ENCODE results near the gene PDGFA. TPM values are rescaled to one million over a fixed set of nuclear protein-coding genes. Genes with fewer than 3 reads are reported as not detected.
A peak's percentile ranks its signal among the peaks of the same experiment; 100 is the strongest.

The PDGFA gene
- total RNA-seq, 1 experiment from 2014 or later: 18.4 TPM

GRCh38 chr7:522951-523314, 3.3 kb upstream of the PDGFA start:
- CTCF ChIA-PET: no interaction called here
- H3F3A ChIP-seq (ENCODE audit: low read length, unreplicated experiment): no peaks in the 10 kb centered on the region
- H3K4me1 ChIP-seq (ENCODE audit: insufficient read depth, low read length): peaks cover 20% of the 10 kb centered on the region; the same call in 1 of the 2 replicates
- H3K9me2 ChIP-seq (replicated peaks; ENCODE audit: low read length): no peaks in the 10 kb centered on the region
- DNase-seq (no peak), ATAC-seq (no peak)
- H3K27me3 ChIP-seq (ENCODE audit: low read length): peaks cover 18% of the 10 kb centered on the region
- POLR2A ChIA-PET (ENCODE audit: unreplicated experiment): no interaction called here
- no peak overlapping the region for H3K27ac ChIP-seq (ENCODE audit: low read length)
- TF ChIP-seq EZH2phosphoT487 (IDR thresholded peaks at IDR 0.05; ENCODE audit: borderline replicate concordance, low read length): no peak
- TF ChIP-seq CTCF (conservative IDR thresholded peaks at IDR 0.05; ENCODE audit: low read depth, low read length): no peak
- no peak for TF ChIP-seq EZH2 (IDR thresholded peaks at IDR 0.05; ENCODE audit: low read length, unreplicated experiment)
- peak overlapping the region; percentile 69; the same call in 1 of the 2 replicates for H3K4me3 ChIP-seq (ENCODE audit: low read length)
- no peaks in the 10 kb centered on the region for H3K9me3 ChIP-seq (ENCODE audit: low read length)
- BruUV-seq (replicated peaks): no TSS peak
- no peak overlapping the region for H2AFZ ChIP-seq (ENCODE audit: low read length)
- peak overlapping the region; percentile 85 for H3K4me2 ChIP-seq (ENCODE audit: low read length)
- intact Hi-C loops (cut with micrococcal nuclease): loop anchor here (5.0 to 10.0 kb wide), 2 partner anchors 99 to 352 kb away; partner anchors contain the start of gene GET4
- H3K36me3 ChIP-seq (ENCODE audit: low read depth, low read length): no peaks in the 10 kb centered on the region
- H3K79me2 ChIP-seq (ENCODE audit: low read length): peaks cover 9% of the 10 kb centered on the region
- no peak overlapping the region for H3K9ac ChIP-seq (ENCODE audit: low read length)
- H4K20me1 ChIP-seq (ENCODE audit: low read length): no peaks in the 10 kb centered on the region

DNA sequence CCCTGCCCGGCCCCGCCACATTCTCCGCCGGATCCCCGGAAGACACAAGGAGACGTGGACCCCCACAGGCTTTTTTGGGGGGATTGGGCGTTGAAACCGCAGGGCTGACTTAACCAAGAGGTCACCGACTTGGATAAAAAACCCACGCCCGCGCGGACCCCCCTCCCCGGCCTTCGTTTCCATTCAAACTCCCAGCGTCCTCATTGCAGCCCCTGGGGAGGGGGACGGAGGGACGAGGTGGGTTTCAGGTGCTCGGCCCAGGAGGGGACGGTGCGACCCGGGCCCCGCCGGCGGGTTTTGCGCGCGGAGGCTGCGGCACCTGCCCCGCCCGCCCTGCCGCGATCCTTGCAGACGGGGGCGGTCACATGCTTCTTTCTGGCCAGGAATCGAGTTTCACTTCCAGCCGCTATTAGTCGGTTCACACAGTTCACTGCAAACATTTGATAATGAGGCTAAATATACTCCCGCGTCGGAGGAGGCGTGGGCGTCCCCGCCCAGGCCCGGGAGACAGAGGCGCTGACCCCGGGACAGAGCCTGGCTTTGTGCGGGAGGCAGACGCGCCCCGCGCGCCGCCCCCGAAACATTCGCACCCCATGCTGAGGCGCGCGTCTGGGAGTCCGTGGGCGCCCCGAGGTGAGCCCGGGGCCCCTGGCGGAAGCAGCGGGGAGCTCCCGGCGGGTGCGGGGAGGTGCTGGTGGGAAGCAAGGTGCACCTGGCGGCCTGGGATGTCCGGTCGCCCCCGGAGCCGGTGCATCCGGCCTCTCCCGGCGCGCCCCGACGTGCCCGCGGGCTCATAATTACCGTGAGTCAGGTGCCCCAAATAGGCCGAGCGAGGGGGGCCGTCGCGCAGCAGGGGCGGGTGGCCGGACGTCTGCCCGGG, 2.7 kb upstream of the PDGFA start:
- H4K20me1 ChIP-seq (ENCODE audit: low read length): no peaks in the 10 kb centered on the region
- ChIA-PET CTCF (interaction anchor here (0.6 kb wide), 1 partner anchor 104 kb away, joined by 3 read pairs; no protein-coding TSS in a partner anchor), POLR2A (ENCODE audit: unreplicated experiment) (no interaction called here)
- no peak overlapping the region for H3K27ac ChIP-seq (ENCODE audit: low read length)
- ATAC-seq (no peak), DNase-seq (peak; percentile 37)
- BruUV-seq (replicated peaks): no TSS peak
- TF ChIP-seq EZH2 (IDR thresholded peaks at IDR 0.05; ENCODE audit: low read length, unreplicated experiment) (peak; percentile 26), EZH2phosphoT487 (IDR thresholded peaks at IDR 0.05; ENCODE audit: borderline replicate concordance, low read length) (no peak), CTCF (conservative IDR thresholded peaks at IDR 0.05; ENCODE audit: low read depth, low read length) (no peak)
- H3K27me3 ChIP-seq (ENCODE audit: low read length): peaks cover 18% of the 10 kb centered on the region
- H3K79me2 ChIP-seq (ENCODE audit: low read length): peaks cover 14% of the 10 kb centered on the region
- H3K9ac ChIP-seq (ENCODE audit: low read length): no peak overlapping the region
- no peaks in the 10 kb centered on the region for H3K36me3 ChIP-seq (ENCODE audit: low read depth, low read length)
- H3F3A ChIP-seq (ENCODE audit: low read length, unreplicated experiment): no peaks in the 10 kb centered on the region
- H2AFZ ChIP-seq (ENCODE audit: low read length): peak overlapping the region; percentile 53
- no peaks in the 10 kb centered on the region for H3K9me3 ChIP-seq (ENCODE audit: low read length)
- intact Hi-C loops (cut with micrococcal nuclease): loop anchor here (5.0 to 10.0 kb wide), 2 partner anchors 100 to 352 kb away; partner anchors contain the start of gene GET4
- H3K4me3 ChIP-seq (ENCODE audit: low read length): peak overlapping the region; percentile 69
- H3K9me2 ChIP-seq (replicated peaks; ENCODE audit: low read length): no peaks in the 10 kb centered on the region
- H3K4me1 ChIP-seq (ENCODE audit: insufficient read depth, low read length): peaks cover 20% of the 10 kb centered on the region; the same call in 1 of the 2 replicates
- H3K4me2 ChIP-seq (ENCODE audit: low read length): peak overlapping the region; percentile 85

Measured in PC-3 (cell line).